HG02973 (cell line): ENCODE results near the gene ZFPL1.

Source experiments
- ATAC-seq: cut with Tn5 transposase; IDR thresholded peaks from one replicate; pipeline ENCODE4 v1.9.1; 2021; ENCODE audit warnings: moderate library complexity; ENCODE audit not compliant: unreplicated experiment

The ZFPL1 gene

GRCh38 chr11:65083834-65084597, at the start of gene ZFPL1, which contains the start of gene CDCA5:
TSS of gene ZFPL1 (plus strand) at chr11:65084222. CDS start at chr11:65084699, 477 bp downstream.
TSS of gene CDCA5 (minus strand) at chr11:65084040. CDS start at chr11:65083978, 62 bp downstream.
- peak; percentile 67 for ATAC-seq

GRCh38 chr11:65034423-65034822, 49.6 kb upstream of the ZFPL1 start:
- no peak for ATAC-seq

GRCh38 chr11:65035579-65035978, 48.4 kb upstream of the ZFPL1 start:
- ATAC-seq = no peak

- ATAC-seq = no peak
These were observed 47.1 kb upstream of the ZFPL1 start for GRCh38 chr11:65036931-65037330.

GRCh38 chr11:65040520-65040846, 43.5 kb upstream of the ZFPL1 start:
- ATAC-seq = no peak

GRCh38 chr11:65040847-65041622, 43.0 kb upstream of the ZFPL1 start, which contains the start of gene SAC3D1:
TSS of gene SAC3D1 (plus strand) at chr11:65041210. CDS start at chr11:65041293, 83 bp downstream.
- ATAC-seq = peak; percentile 86

- ATAC-seq = no peak
These were observed 41.1 kb upstream of the ZFPL1 start for GRCh38 chr11:65042891-65043290.

GRCh38 chr11:65043881-65044501, 40.0 kb upstream of the ZFPL1 start:
- no peak for ATAC-seq

GRCh38 chr11:65045061-65045460, 39.0 kb upstream of the ZFPL1 start:
- ATAC-seq = no peak

GRCh38 chr11:65045728-65046127, 38.3 kb upstream of the ZFPL1 start:
- no peak for ATAC-seq

GRCh38 chr11:65047581-65048422, 36.2 kb upstream of the ZFPL1 start:
- no peak for ATAC-seq

GRCh38 chr11:65051398-65051858, 32.6 kb upstream of the ZFPL1 start:
- ATAC-seq = no peak

- no peak for ATAC-seq
These were observed 30.1 kb upstream of the ZFPL1 start for GRCh38 chr11:65053827-65054508.

- no peak for ATAC-seq
These were observed 28.5 kb upstream of the ZFPL1 start for GRCh38 chr11:65055538-65055937.

- no peak for ATAC-seq
These were observed 27.0 kb upstream of the ZFPL1 start for GRCh38 chr11:65056999-65057398.

- no peak for ATAC-seq
These were observed 26.5 kb upstream of the ZFPL1 start for GRCh38 chr11:65057526-65057925.

GRCh38 chr11:65058012-65058411, 26.0 kb upstream of the ZFPL1 start:
- ATAC-seq = no peak

GRCh38 chr11:65058419-65059054, 25.5 kb upstream of the ZFPL1 start, which contains the start of gene NAALADL1:
TSS of gene NAALADL1 (minus strand) at chr11:65058553. CDS start at chr11:65058521, 32 bp downstream.
- no peak for ATAC-seq

- no peak for ATAC-seq
These were observed 24.5 kb upstream of the ZFPL1 start for GRCh38 chr11:65059523-65059922.
